Measurements from ENCODE around the gene RBPJ.

The RBPJ gene

GRCh38 chr4:26459054-26459755 is 138.4 kb downstream of the RBPJ start:
- DNase-seq (ENCODE audit: low read depth, low spot score), result peak; percentile 72

- peak; percentile 26 for DNase-seq (ENCODE audit: low read depth, low spot score)
Measured at GRCh38 chr4:26459756-26460530, 139.1 kb downstream of the RBPJ start.

- no peak for DNase-seq (ENCODE audit: low read depth, low spot score)
Measured at GRCh38 chr4:26462874-26463273, 142.1 kb downstream of the RBPJ start.

GRCh38 chr4:26463386-26463785 is 142.6 kb downstream of the RBPJ start:
- DNase-seq (ENCODE audit: low read depth, low spot score), result no peak

GRCh38 chr4:26464420-26465095 is 143.7 kb downstream of the RBPJ start:
- DNase-seq (ENCODE audit: low read depth, low spot score), result no peak

- DNase-seq (ENCODE audit: low read depth, low spot score), result no peak
Measured at GRCh38 chr4:26466578-26467270, 145.9 kb downstream of the RBPJ start.

- DNase-seq (ENCODE audit: low read depth, low spot score), result no peak
Measured at GRCh38 chr4:26467724-26468123, 146.9 kb downstream of the RBPJ start.

- no peak for DNase-seq (ENCODE audit: low read depth, low spot score)
Measured at GRCh38 chr4:26468283-26468949, 147.6 kb downstream of the RBPJ start.

GRCh38 chr4:26468977-26469376 is 148.2 kb downstream of the RBPJ start:
- DNase-seq (ENCODE audit: low read depth, low spot score), result no peak

GRCh38 chr4:26471890-26472289 is 151.1 kb downstream of the RBPJ start:
- no peak for DNase-seq (ENCODE audit: low read depth, low spot score)

- no peak for DNase-seq (ENCODE audit: low read depth, low spot score)
Measured at GRCh38 chr4:26473893-26474292, 153.1 kb downstream of the RBPJ start.

GRCh38 chr4:26474551-26474950 is 153.7 kb downstream of the RBPJ start:
- no peak for DNase-seq (ENCODE audit: low read depth, low spot score)

GRCh38 chr4:26475716-26476115 is 154.9 kb downstream of the RBPJ start:
- no peak for DNase-seq (ENCODE audit: low read depth, low spot score)

GRCh38 chr4:26476545-26476944 is 155.7 kb downstream of the RBPJ start:
- no peak for DNase-seq (ENCODE audit: low read depth, low spot score)

- no peak for DNase-seq (ENCODE audit: low read depth, low spot score)
Measured at GRCh38 chr4:26478330-26478729, 157.5 kb downstream of the RBPJ start.

- DNase-seq (ENCODE audit: low read depth, low spot score), result peak; percentile 18
Measured at GRCh38 chr4:26482508-26483462, 162.0 kb downstream of the RBPJ start.

- DNase-seq (ENCODE audit: low read depth, low spot score), result peak; percentile 52
Measured at GRCh38 chr4:26484032-26484515, 163.3 kb downstream of the RBPJ start.

- DNase-seq (ENCODE audit: low read depth, low spot score), result no peak
Measured at GRCh38 chr4:26484516-26484915, 163.7 kb downstream of the RBPJ start.

Measured in astrocyte of the hippocampus (primary cell).